T-helper 1 cell treated with Interleukin-12 subunit alpha and Interleukin-12 subunit beta and Interleukin-4 antibody, amounts not matched to agents 30 μg/mL and 1 μg/mL, for 36 hours (primary cell): ENCODE data around the gene TBL1X.
A peak's percentile ranks its signal among the peaks of the same experiment; 100 is the strongest.
"Not testable (repeated sequence)": the region's sequence is repeated elsewhere in the genome, so short reads cannot be mapped to it uniquely, and the experiment has no call there.

Experiments used
- H3K27ac Mint-ChIP-seq: one replicate; pipeline ENCODE4 v1.8.0; 2021; ENCODE audit warnings: mild to moderate bottlenecking, mixed read lengths
- H3K27me3 Mint-ChIP-seq: one replicate; pipeline ENCODE4 v1.8.0; 2021; ENCODE audit warnings: low read depth, mixed read lengths
- H3K36me3 Mint-ChIP-seq: one replicate; pipeline ENCODE4 v1.8.0; 2021; ENCODE audit warnings: low read depth, mixed read lengths
- H3K4me1 Mint-ChIP-seq: one replicate; pipeline ENCODE4 v1.8.0; 2021; ENCODE audit warnings: low read depth, mixed read lengths
- H3K4me3 Mint-ChIP-seq: one replicate; pipeline ENCODE4 v1.8.0; 2021; ENCODE audit warnings: mild to moderate bottlenecking, moderate library complexity, mixed read lengths
- H3K9me3 Mint-ChIP-seq: one replicate; pipeline ENCODE4 v1.8.0; 2021; ENCODE audit warnings: mixed read lengths

The TBL1X gene

DNA sequence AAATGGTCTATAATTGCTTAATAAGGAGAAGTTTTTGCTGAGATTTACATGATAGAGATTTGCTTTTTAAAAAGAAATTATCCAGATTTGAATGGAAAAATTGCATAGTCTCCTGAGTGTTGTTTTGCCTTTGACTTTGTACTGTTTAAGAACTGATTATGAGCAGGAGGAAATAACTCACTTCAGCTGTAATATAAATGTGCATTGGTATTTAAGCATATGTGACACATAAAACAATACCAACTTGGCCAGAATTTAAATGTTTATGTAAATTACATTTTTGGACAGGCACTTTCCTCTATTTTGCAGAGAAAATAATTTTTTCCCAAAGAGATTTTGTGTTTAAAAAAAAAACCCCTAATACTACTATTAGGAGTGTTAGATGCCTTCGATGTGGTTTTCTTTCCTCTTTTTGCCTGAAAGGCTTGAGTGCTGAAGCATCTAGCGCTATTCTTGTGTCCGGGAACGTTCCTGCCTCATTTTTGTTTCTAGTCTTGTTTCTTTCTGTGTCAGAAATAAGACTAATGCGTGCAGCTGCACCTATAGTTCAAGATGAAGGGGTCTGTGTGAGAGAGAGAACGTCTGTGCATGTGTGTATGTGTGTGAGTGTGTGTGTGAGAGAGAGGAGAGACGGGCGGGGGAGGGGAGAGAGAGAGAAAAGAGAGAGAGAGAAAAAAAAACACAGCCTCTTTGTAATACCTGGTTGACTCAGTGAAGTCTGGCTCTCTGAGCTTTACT is 60.8 kb downstream of the TBL1X start:
- Mint-ChIP-seq H3K4me3 (no peak overlapping the region), H3K9me3 (no peaks in the 10 kb centered on the region), H3K27ac (no peak overlapping the region), H3K27me3 (no peaks in the 10 kb centered on the region), H3K4me1 (peaks cover 6% of the 10 kb centered on the region), H3K36me3 (no peaks in the 10 kb centered on the region)

- Mint-ChIP-seq H3K27ac (no peak overlapping the region), H3K27me3 (no peaks in the 10 kb centered on the region), H3K4me3 (no peak overlapping the region), H3K36me3 (no peaks in the 10 kb centered on the region), H3K9me3 (no peaks in the 10 kb centered on the region), H3K4me1 (peaks cover 11% of the 10 kb centered on the region)
Measured at GRCh38 chrX:9526965-9527364, 62.1 kb downstream of the TBL1X start.

DNA sequence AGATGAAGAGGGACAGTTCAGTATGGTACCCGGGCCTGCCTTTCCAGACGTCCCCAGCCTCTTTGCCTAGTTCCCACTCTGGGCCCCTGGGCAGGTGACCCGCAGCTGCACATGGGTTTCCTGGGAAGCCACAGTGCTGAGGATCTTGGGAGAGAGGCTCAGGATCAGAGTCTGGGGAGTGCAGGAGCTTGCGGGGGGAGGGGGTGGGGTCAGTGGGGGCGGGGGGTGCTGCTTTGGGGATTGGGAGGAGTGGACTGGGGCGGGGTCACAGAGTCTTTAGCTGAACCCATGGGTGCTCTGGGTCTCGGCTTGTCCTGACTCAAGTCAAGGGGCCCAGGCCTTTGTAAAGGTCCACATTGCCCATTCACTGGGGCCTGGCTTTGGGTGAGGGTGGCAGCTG is 63.6 kb downstream of the TBL1X start:
- no peak overlapping the region for H3K4me3 Mint-ChIP-seq
- peaks cover 11% of the 10 kb centered on the region for H3K4me1 Mint-ChIP-seq
- no peaks in the 10 kb centered on the region for H3K36me3 Mint-ChIP-seq
- no peak overlapping the region for H3K27ac Mint-ChIP-seq
- no peaks in the 10 kb centered on the region for H3K9me3 Mint-ChIP-seq
- H3K27me3 Mint-ChIP-seq: no peaks in the 10 kb centered on the region

- Mint-ChIP-seq H3K27me3 (no peaks in the 10 kb centered on the region), H3K4me1 (peaks cover 11% of the 10 kb centered on the region), H3K27ac (no peak overlapping the region), H3K9me3 (no peaks in the 10 kb centered on the region), H3K4me3 (no peak overlapping the region), H3K36me3 (no peaks in the 10 kb centered on the region)
Measured at GRCh38 chrX:9529223-9529622, 64.4 kb downstream of the TBL1X start.

GRCh38 chrX:9530848-9531274 is 66.0 kb downstream of the TBL1X start:
- Mint-ChIP-seq H3K4me1 (peaks cover 18% of the 10 kb centered on the region), H3K4me3 (peak overlapping the region; percentile 67), H3K36me3 (no peaks in the 10 kb centered on the region), H3K27ac (no peak overlapping the region), H3K27me3 (no peaks in the 10 kb centered on the region), H3K9me3 (no peaks in the 10 kb centered on the region)

DNA sequence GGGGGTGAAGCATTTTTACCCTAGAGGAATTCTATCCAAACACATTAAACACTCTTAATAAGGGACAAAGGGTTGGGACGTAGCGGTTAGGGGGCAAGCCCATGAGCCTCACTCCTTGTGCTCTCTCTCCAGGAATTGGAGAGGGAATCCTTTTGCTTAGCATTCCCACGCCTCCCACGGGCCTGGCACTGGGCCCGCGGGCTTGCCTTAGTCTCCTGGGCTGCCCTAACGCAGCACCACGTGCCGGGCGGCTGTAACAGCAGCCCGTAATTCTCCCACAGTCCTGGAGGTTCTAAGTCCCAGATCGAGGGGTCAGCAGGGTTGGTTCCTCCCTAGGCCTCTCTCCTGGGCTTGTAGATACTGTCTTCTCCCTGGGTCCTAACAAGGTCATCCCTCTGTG is 67.5 kb downstream of the TBL1X start:
- Mint-ChIP-seq H3K4me1 (peaks cover 16% of the 10 kb centered on the region), H3K27ac (no peak overlapping the region), H3K36me3 (peaks cover 3% of the 10 kb centered on the region), H3K4me3 (no peak overlapping the region), H3K9me3 (no peaks in the 10 kb centered on the region), H3K27me3 (no peaks in the 10 kb centered on the region)

- peaks cover 16% of the 10 kb centered on the region for H3K4me1 Mint-ChIP-seq
- H3K27ac Mint-ChIP-seq: no peak overlapping the region
- H3K4me3 Mint-ChIP-seq: no peak overlapping the region
- H3K27me3 Mint-ChIP-seq: no peaks in the 10 kb centered on the region
- peaks cover 5% of the 10 kb centered on the region for H3K36me3 Mint-ChIP-seq
- no peaks in the 10 kb centered on the region for H3K9me3 Mint-ChIP-seq
Measured at GRCh38 chrX:9533611-9534010, 68.8 kb downstream of the TBL1X start.

GRCh38 chrX:9534686-9535085 is 69.8 kb downstream of the TBL1X start:
- Mint-ChIP-seq H3K9me3 (no peaks in the 10 kb centered on the region), H3K27ac (no peak overlapping the region), H3K4me3 (no peak overlapping the region), H3K4me1 (peaks cover 16% of the 10 kb centered on the region), H3K36me3 (peaks cover 5% of the 10 kb centered on the region), H3K27me3 (no peaks in the 10 kb centered on the region)

GRCh38 chrX:9535101-9535500 is 70.2 kb downstream of the TBL1X start:
- Mint-ChIP-seq H3K27ac (no peak overlapping the region), H3K9me3 (no peaks in the 10 kb centered on the region), H3K4me3 (no peak overlapping the region), H3K36me3 (peaks cover 5% of the 10 kb centered on the region), H3K27me3 (no peaks in the 10 kb centered on the region), H3K4me1 (peaks cover 16% of the 10 kb centered on the region)

DNA sequence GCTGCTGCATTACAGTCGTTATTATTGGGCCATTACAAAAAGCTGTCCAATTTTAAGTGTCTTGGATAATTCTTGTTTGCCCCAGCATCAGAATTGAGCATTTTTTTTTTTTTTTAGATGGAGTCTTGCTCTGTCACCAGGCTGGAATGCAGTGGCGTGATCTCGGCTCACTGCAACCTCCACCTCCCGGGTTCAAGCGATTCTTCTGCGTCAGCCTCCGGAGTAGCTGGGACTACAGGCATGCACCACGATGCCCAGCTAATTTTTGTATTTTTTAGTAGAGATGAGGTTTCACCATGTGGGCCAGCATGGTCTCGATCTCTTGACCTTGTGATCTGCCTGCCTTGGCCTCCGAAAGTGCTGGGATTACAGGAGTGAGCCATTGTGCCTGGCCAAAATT is 71.3 kb downstream of the TBL1X start:
- not testable (repeated sequence) for H3K9me3 Mint-ChIP-seq, H3K4me1 Mint-ChIP-seq, H3K36me3 Mint-ChIP-seq, H3K27ac Mint-ChIP-seq, H3K27me3 Mint-ChIP-seq, H3K4me3 Mint-ChIP-seq

DNA sequence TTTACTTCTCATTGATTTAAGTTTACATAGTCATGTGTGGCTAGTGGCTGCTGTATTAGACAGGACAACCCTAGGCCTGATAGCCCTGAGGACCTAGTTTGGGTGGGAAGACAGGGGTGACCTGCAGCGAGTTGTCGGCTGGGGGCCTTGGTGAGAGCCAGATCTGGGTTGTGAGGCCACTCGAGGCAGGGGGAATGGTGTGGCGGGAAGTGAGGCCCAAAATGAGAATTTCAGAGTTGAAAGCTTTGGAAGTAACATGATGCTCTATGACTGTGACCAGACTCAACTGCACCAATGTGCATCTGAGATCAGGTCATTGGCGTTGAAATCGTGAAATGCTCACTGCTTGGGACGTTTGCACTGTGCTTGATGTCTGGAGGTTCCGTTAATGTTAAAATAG is 72.9 kb downstream of the TBL1X start:
- Mint-ChIP-seq H3K36me3 (peaks cover 5% of the 10 kb centered on the region), H3K27me3 (no peaks in the 10 kb centered on the region), H3K4me1 (peaks cover 9% of the 10 kb centered on the region), H3K27ac (no peak overlapping the region), H3K9me3 (no peaks in the 10 kb centered on the region), H3K4me3 (no peak overlapping the region)

DNA sequence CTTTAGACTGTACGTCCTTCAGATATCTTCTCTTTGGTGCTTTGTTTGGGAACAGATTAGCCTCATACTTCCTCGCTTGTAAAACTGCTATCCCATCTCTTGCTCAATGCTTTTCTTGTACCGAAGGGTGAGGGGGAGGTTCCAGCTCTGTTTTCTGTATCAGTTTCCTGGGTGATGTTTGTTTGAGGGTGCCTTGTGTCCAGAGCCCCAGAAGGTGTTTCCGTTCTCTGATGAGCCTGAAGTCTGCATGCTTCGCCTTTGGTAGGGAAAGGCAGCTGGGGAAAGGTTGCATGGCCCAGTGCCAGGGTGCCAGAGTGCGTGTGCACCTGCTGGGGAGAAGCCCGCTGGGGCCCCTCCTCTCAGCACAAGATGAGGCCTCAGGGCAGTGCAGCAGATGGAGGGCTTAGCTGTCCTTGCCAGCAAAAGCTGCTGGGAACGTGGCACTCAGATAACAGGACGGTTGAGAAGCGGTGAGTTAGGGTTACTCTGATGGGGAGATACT is 73.7 kb downstream of the TBL1X start:
- Mint-ChIP-seq H3K27ac (no peak overlapping the region), H3K4me3 (no peak overlapping the region), H3K27me3 (no peaks in the 10 kb centered on the region), H3K36me3 (peaks cover 5% of the 10 kb centered on the region), H3K4me1 (peaks cover 9% of the 10 kb centered on the region), H3K9me3 (no peaks in the 10 kb centered on the region)

- Mint-ChIP-seq H3K36me3 (peaks cover 5% of the 10 kb centered on the region), H3K4me3 (no peak overlapping the region)
Measured at GRCh38 chrX:9539605-9540387, 74.9 kb downstream of the TBL1X start.

DNA sequence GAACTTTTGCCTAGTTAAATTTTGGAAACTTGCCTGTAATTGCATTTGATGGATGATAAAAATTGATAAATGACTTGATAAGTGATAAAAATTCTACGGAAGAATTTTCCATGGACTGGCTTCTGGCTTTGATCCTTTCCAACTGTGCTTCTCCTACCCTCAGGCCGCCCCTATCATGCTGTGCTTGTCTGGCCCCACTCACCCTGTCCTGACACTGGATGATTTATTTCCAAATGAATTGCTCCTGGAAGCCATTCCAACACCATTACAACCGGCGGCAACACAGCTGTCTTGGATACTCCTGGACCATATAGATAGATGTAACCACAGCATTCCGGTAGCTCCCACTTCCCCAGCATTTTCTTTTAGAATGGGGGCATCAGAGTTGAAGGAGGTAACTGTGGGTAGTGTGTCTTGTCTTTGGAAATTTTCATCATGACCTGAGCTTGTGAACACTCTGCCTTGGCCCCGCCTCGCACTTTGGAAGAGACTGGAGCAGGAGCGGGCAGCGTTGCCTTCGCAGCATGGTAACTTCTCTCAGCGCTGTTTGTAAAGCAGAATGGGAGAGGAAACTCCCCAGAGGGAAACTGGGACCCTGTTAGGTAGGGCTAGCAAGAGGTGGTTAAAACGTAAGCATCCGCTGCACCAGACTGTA is 77.4 kb downstream of the TBL1X start:
- Mint-ChIP-seq H3K9me3 (no peaks in the 10 kb centered on the region), H3K36me3 (peaks cover 2% of the 10 kb centered on the region), H3K27ac (no peak overlapping the region), H3K27me3 (no peaks in the 10 kb centered on the region), H3K4me3 (no peak overlapping the region), H3K4me1 (peaks cover 2% of the 10 kb centered on the region)

More at GRCh38 chrX:9539605-9540387, 74.9 kb downstream of the TBL1X start:
- no peak overlapping the region for H3K27ac Mint-ChIP-seq
- peaks cover 7% of the 10 kb centered on the region for H3K4me1 Mint-ChIP-seq
- no peaks in the 10 kb centered on the region for H3K27me3 Mint-ChIP-seq
- no peaks in the 10 kb centered on the region for H3K9me3 Mint-ChIP-seq

- H3K36me3 Mint-ChIP-seq: no peaks in the 10 kb centered on the region
- no peaks in the 10 kb centered on the region for H3K9me3 Mint-ChIP-seq
- no peak overlapping the region for H3K4me3 Mint-ChIP-seq
- no peaks in the 10 kb centered on the region for H3K27me3 Mint-ChIP-seq
- H3K4me1 Mint-ChIP-seq: peaks cover 2% of the 10 kb centered on the region
- H3K27ac Mint-ChIP-seq: no peak overlapping the region
Measured at GRCh38 chrX:9542761-9543111, 77.9 kb downstream of the TBL1X start.
